ENCODE measurements around the gene ZNF775.

ZNF775 gene

GRCh38 chr7:150334108-150334507, 45.0 kb upstream of the ZNF775 start:
- H3K27me3 ChIP-seq (ENCODE audit: insufficient read depth, low read depth, severe bottlenecking), result no peaks in the 10 kb centered on the region
- no peak overlapping the region for H3K4me3 ChIP-seq (ENCODE audit: low read depth, low read length)
- no peaks in the 10 kb centered on the region for H3K9me3 ChIP-seq (ENCODE audit: severe bottlenecking)
- TF ChIP-seq, protein P1, sequence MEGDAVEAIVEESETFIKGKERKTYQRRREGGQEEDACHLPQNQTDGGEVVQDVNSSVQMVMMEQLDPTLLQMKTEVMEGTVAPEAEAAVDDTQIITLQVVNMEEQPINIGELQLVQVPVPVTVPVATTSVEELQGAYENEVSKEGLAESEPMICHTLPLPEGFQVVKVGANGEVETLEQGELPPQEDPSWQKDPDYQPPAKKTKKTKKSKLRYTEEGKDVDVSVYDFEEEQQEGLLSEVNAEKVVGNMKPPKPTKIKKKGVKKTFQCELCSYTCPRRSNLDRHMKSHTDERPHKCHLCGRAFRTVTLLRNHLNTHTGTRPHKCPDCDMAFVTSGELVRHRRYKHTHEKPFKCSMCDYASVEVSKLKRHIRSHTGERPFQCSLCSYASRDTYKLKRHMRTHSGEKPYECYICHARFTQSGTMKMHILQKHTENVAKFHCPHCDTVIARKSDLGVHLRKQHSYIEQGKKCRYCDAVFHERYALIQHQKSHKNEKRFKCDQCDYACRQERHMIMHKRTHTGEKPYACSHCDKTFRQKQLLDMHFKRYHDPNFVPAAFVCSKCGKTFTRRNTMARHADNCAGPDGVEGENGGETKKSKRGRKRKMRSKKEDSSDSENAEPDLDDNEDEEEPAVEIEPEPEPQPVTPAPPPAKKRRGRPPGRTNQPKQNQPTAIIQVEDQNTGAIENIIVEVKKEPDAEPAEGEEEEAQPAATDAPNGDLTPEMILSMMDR (IDR thresholded peaks at IDR 0.05; ENCODE audit: low read depth, low read length), result no peak
- H3K27ac ChIP-seq, result no peak overlapping the region
- peaks cover 46% of the 10 kb centered on the region for H3K36me3 ChIP-seq
- no peak for DNase-seq

DNA sequence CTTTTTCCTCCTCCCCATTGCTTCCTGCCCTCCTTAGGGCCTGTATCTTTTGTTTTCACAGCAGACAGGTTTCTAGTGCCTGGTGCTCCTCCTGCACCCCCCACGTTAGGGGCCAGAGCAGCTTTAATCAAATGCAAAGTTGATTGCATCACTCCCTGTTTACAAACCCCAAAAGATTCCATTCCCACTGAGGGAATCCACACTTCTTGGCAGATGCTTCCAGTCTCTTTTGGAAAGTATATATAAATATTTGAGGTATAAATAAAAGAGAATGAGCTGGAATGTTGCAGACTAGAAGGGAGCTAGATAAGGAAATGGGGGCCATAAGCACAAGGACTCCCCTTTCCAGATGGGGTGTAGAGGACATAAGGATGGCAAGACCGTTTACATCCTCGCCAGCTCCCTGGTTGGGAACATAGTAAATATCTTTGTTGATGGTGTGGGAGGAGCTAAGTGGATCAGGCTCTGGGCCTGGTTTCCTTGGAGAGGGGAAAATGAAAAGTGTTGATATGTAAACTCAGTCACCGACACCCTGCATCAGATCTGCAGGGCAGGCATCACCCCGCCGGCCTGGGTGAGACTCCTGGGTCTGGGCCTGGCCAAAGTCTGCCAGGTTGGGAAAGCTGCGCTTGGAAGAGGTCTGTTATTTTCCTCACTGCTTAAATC, 43.9 kb upstream of the ZNF775 start:
- Histone ChIP-seq H3K9me3 (ENCODE audit: severe bottlenecking) (no peaks in the 10 kb centered on the region), H3K36me3 (peaks cover 34% of the 10 kb centered on the region), H3K4me3 (ENCODE audit: low read depth, low read length) (no peak overlapping the region), H3K27ac (no peak overlapping the region), H3K27me3 (ENCODE audit: insufficient read depth, low read depth, severe bottlenecking) (no peaks in the 10 kb centered on the region)
- TF ChIP-seq, protein P1 (IDR thresholded peaks at IDR 0.05; ENCODE audit: low read depth, low read length), result no peak
- no peak for DNase-seq

GRCh38 chr7:150335774-150336112, 43.4 kb upstream of the ZNF775 start:
- Histone ChIP-seq H3K36me3 (peaks cover 29% of the 10 kb centered on the region), H3K27me3 (ENCODE audit: insufficient read depth, low read depth, severe bottlenecking) (no peaks in the 10 kb centered on the region), H3K4me3 (ENCODE audit: low read depth, low read length) (no peak overlapping the region), H3K9me3 (ENCODE audit: severe bottlenecking) (no peaks in the 10 kb centered on the region), H3K27ac (no peak overlapping the region; the same call in 1 of the 2 replicates)
- TF ChIP-seq, protein P1 (IDR thresholded peaks at IDR 0.05; ENCODE audit: low read depth, low read length), result no peak
- DNase-seq, result no peak

DNA sequence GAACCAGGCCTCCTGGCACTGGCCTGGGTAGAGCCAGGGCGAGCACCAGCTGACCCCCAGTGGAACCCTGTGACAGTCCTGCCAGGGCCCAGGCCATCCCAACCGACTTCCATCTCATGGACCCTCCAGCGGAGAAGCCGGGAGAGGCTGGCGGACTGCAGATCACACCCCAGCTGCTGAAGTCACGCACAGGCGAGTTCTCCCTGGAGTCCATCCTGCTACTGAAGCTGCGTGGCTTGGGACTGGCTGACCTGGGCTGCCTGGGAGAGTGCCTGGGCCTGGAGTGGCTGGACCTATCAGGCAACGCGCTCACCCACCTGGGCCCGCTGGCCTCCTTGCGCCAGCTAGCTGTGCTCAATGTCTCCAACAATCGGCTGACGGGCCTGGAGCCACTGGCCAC, 42.4 kb upstream of the ZNF775 start:
- no peak overlapping the region for H3K27ac ChIP-seq
- H3K4me3 ChIP-seq (ENCODE audit: low read depth, low read length), result no peak overlapping the region
- no peaks in the 10 kb centered on the region for H3K27me3 ChIP-seq (ENCODE audit: insufficient read depth, low read depth, severe bottlenecking)
- H3K9me3 ChIP-seq (ENCODE audit: severe bottlenecking), result no peaks in the 10 kb centered on the region
- peaks cover 23% of the 10 kb centered on the region for H3K36me3 ChIP-seq
- no peak for DNase-seq
- TF ChIP-seq, protein P1 (IDR thresholded peaks at IDR 0.05; ENCODE audit: low read depth, low read length), result no peak

- TF ChIP-seq, protein P1 (IDR thresholded peaks at IDR 0.05; ENCODE audit: low read depth, low read length), result no peak
- DNase-seq, result no peak
- Histone ChIP-seq H3K4me3 (ENCODE audit: low read depth, low read length) (no peak overlapping the region), H3K27ac (no peak overlapping the region), H3K9me3 (ENCODE audit: severe bottlenecking) (no peaks in the 10 kb centered on the region), H3K36me3 (peaks cover 18% of the 10 kb centered on the region), H3K27me3 (ENCODE audit: insufficient read depth, low read depth, severe bottlenecking) (no peaks in the 10 kb centered on the region)
Observed at GRCh38 chr7:150337179-150337578, 42.0 kb upstream of the ZNF775 start.

DNA sequence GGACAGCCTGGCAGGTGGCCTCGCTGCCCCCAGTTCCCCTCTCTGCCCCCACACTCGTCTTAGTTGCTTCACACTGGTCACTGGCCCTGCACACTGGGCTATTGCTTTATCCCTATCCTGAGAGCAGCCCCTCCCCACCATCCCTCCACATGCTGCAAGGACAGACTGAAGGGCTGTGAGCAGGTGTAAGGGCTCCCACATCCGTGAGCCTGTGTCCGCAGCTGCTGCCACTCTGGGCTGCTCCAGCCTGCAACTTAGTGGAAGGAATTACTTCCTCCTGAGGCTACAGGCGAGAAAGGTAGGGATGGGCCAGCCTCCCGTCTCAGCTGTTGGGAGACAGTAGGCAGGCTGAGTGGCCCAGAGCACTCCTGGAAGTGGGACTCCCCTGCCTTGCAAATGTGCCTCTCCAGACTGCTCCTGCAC, 41.5 kb upstream of the ZNF775 start:
- Histone ChIP-seq H3K4me3 (ENCODE audit: low read depth, low read length) (no peak overlapping the region), H3K36me3 (peaks cover 16% of the 10 kb centered on the region), H3K9me3 (ENCODE audit: severe bottlenecking) (no peaks in the 10 kb centered on the region), H3K27ac (no peak overlapping the region), H3K27me3 (ENCODE audit: insufficient read depth, low read depth, severe bottlenecking) (no peaks in the 10 kb centered on the region)
- TF ChIP-seq, protein P1 (IDR thresholded peaks at IDR 0.05; ENCODE audit: low read depth, low read length), result no peak
- DNase-seq, result no peak

Data from WERI-Rb-1 (cell line).